Activated T-cell treated with anti-CD3 and anti-CD28 coated beads for 48 hours (primary cell): ENCODE measurements around the gene CA12.

Experiments
- DNase-seq: peaks from one replicate; pipeline ENCODE4 v3.0.0-alpha.2; 2020; ENCODE audit warnings: low read depth

Gene CA12

DNA sequence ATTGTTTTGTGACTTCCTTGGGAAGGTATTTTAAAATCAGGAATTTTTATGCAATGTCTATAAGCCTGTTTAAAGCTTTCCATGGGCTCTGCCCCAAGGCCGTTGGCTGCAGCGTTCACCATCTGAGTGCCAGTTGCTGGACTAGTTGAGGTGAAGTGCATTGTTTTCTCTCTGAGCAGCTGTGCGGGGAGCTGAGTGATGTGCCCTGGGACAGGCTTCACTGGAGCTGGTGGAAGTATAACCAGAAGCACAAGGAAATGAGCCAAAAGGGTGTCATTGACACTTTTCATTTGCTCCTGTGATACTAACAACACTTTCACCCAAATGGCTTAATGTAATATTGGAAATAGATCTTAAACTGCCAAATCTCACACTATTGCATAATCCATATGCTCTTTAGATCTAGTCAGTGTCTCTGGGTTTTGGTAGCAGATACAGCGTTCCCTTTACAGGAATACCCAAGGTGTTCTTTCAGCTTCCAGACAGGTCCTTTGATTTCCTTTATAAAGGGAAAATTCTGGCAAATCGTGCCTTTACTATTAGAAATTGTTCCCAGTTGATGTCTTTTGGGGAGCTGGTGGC, 75.1 kb downstream of the CA12 start:
- DNase-seq = no peak

DNA sequence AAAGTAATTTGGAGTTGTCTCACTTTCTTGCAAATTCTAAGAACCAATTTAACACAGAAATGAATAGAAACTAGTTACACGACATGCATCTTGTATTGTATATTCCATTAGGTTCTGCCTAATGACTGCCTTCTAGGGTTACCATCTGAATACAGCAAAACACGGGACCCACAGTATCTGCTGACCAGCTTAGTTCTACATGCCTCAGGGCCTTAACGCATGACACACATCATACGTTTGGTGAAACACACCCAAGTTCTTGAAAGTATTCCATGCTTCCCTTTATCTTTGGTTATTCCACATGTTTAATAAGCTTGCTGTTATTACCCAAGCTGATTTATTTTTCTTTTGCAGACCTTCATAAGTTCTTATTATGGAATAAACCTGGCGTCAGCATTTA, 76.4 kb downstream of the CA12 start:
- no peak for DNase-seq

DNA sequence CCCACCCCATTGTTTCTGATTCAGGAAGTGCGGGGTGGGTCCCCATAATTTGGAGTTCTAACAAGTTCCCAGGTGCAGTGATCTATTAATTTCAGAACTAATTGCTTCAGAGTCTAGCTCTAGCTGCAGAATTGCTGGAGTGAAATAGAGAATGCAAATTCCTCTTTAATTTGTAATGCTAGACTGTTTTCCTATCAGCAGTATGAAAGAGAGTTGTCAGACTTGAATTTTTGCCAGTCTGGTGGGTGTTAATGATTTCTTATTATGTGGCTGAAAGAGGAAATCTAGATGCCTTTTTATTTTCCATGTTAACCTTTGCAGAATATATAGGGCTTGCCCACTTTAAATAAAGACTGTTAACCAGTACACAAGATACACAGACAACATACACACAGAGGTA, 80.6 kb downstream of the CA12 start:
- DNase-seq = no peak

DNA sequence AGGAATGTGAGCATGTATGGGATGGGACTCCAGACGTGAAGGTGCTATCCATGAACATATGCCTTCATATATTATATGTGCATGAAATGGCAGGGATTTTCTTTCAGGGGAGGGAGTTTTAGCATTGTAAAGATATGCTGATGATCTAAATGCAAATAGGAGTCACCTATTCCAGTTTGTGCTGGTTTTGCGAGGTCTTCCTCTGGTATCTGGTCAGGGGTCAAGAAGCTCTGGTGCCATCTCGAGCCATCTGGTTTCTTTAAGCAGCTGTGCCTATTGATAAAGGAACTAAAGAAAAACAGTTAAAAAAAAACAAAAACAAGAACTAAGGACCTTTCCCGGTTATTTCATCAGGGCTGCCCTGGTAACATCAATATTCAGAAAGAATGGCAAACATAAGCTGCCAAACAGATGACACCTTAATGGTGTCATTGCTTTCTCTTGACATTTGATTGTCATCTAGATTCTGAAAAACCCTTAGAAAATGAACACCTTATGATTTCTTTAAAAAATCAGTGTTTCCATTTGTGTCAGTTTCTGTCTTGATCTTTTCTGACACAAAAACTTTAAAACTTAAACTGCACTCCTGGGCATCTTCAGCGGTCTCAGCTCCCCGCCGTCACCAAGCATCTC, 81.6 kb downstream of the CA12 start:
- no peak for DNase-seq

DNA sequence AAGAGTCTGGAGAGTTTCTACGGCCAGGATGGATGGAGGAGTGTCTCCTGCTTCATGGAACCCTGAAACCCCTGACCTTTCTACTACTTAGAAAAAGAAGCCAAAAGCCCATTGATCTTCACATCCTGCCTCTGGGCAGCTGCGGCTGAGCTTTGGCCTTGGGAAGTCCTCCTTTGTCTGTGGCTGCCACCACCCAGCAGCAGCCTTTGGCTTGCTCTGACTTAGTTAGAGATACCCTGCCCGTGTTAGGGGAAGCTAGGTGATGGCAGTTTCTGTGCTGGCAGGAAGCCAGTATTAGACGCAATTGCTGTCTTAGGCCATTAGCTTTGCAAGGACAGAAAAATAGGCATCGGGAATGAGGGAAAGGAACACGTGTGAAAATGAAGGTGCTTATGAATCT, 85.5 kb downstream of the CA12 start:
- DNase-seq = no peak

DNA sequence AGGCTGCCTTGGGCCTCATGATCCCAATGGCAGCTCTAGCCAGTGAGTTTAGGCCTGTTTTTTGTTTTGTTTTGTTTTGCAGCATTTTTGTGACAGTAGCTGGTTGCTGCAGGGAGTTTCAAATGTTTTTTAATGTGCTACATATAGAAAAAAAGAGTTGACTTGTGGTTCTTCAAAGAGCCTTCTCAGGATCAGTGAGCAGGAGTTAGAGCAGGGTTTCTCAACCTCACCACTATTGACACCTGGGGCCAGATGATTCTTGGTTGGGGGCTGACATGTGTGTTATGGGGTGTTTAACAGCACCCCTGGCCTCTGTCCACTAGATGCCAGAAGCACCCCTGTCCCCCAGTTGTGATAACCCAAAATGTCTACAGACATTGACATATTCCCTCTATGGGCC, 86.3 kb downstream of the CA12 start:
- no peak for DNase-seq

DNA sequence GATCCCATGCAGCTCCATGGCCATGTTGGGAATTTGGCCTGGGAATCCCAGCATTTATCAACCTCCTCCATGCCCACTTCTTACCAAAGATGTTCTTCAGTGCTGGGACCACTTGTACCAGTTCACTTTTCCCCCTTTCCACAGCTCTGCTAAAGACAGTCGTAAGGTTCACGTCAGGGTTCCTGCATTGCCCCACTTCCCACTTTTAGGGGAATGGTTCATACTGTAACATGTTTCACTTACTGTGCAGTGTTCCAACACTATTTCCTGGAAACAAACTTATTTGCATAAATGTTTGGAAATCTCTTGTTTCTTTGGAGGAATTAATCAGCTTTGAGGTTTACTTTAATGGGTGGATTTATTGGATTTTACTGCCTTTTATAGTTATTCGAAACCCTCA, 87.3 kb downstream of the CA12 start:
- no peak for DNase-seq

DNA sequence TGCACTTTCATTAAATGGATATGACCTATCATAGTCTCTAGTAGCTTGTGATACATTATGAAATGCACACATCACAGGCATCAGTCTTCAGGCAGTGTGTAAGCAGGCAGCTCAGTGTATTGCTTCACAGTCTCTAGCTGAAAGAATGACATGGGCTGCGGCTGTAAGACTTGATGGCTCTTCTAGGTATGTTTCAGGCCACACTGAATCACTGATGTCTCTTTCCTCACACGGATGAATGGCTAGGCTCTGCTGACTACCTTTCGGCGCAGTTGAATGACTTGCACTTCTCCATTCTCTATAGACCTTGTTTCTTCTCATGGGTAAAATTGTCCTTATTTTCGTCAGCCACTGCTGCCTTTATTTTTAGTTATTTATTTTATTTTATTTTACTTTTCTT, 88.9 kb downstream of the CA12 start:
- DNase-seq = no peak

DNA sequence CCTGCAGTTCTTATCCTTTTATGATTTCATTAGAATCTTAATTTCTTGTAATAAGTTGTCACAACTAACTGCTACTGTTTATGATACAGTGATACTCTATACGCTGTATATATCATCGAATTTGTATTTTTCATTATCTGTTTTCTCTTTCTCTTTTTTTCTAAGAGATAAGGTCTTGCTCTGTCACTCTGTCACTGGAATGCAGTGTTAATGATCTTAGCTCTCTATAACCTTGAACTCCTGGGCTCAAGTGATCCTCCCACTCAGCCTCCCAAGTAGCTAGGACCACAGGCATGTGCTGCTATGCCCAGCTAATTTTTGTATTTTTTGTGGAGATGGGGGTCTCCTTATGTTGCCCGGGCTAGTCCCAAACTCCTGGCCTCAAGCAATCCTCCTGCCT, 89.4 kb downstream of the CA12 start:
- DNase-seq = no peak

DNA sequence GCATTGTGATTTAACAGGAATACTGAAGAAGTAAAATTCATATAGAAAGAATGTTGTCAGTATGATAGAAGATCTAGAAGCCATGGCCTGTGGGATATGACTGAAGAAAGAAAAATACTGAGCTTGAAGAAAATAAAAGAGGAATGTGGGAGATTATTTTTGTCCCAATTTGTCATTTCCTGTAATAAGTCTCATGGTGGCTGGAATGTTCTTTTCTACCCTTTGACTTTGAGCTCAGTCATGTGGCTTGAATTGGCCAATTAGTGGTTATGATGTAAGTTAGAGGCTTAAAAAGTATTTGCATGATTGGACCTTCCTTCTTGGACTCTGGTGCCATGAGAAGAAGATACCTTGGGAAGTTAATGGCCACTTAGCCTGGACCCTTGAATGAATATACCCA, 90.1 kb downstream of the CA12 start:
- no peak for DNase-seq

DNA sequence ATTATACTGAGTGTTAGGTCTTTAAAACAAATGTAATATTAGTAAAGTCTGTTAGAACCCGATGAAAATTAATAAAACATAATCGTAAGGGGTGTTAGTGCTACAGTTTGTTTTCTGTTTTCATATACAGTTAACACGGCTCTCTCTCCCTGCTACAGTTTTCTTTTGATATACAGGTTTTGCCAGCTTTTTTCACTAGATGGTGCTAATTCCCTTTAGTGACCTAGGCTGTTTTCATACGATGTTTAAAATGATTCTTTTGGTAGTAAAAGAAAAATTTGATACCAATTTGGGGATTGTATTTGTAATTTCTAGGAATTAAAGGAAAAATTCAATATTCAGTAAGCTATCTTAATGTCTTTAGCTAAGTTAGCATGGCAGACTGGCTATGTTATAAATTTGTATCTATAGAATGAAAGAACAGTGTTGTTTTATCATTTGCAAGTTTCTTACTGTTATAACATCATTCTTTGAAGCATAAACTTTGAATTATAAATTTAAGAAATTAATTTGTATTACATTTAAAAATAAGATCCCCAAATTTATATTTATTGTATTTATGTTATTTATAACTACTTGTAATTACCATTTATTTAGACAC, 92.8 kb downstream of the CA12 start:
- DNase-seq = no peak

DNA sequence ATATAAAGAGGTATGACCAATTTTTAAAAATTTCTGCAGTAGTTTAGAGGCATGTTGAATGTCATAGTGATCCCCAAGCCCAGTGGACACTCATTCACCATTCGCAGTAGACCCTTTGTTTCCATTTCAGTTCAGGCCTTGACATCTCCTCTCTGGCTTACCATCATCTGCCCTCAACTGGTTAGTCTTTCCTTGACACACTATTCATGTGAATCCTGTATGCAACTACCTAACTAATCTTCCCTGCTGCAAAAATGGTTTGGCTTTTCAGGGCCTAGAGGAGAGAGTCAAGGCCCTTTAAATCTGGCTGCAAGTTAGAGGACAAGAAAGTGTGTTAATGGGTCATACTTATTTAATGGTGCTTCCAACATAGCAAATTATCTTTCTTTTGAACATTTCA, 93.3 kb downstream of the CA12 start:
- no peak for DNase-seq

DNA sequence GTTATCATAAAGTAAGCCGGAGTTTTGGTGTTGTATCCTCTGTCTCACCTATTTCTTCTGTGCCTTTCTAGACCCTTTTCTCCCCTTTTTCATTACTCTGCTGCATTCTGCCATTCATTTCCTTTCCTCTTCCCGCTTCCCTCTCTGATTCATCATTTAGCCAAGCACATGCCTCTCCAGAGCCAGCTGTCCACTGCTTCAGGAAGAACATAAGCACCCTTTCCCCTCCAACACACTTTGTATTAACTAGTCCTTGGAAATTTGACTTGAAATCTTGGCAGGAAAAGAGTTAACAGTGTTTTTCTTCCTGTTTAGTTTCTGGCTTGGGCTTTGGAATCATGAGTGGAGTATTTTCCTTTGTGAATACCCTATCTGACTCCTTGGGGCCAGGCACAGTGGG, 94.5 kb downstream of the CA12 start:
- DNase-seq = no peak

DNA sequence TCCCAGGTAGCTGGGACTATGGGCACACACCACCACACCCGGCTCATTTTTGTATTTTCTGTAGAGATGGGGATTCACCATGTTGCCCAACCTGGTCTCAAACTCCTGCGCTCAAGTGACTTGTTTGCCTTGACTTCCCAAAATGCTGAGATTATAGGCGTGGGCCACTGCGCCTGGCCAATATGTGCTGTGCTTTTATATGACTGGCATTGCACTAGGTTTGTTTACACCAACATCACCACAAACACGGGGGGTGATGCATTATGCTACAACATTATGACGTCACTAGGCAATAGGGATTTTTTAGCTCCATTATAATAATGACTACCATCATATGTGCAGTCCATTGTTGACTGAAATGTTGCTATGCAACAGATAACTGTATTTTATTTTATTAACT, 97.3 kb downstream of the CA12 start:
- no peak for DNase-seq

DNA sequence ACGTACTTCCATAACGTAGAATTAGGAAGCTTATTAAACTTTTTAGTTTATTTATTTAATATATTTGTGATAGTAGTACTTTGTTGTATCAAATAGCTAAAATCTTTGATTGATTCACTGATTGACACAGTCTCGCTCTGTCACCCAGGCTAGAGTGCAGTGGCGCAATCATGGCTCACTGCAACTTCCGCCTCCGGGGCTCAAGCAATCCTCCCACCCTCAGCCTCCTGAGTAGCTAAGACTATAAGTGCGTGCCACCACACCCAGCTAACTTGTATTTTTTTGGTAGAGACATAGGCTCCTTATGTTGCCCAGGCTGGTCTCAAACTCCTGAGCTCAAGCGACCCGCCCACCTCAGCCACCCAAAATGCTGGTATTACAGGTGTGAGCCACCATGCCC, 98.5 kb downstream of the CA12 start:
- no peak for DNase-seq

DNA sequence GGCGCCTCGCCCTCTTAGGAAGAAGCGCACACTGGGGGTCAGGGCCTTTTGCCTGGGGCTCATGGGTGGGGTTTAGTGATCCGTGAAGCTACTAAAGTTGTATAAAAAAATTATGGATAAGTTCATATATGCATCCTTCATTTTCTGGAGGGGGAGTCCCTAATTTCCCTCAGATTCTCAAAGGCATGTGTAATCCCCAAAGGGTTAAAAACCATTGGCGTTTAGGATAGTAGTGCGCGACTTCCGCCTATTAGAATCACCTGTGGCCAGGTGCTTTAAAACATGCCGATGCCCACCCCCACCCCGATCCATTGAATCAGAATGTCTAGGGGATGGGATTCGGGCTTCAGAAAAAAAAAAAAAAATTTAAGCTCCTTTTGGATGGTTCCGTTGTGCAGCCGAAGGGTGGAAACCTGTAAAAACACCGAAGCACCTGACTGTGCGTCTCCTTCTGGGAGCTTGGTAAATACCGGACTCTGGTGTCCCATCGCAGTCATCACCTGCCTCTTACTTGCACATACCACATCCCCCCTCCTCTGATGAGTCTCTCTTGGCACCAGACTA, 103.7 kb downstream of the CA12 start:
- DNase-seq = no peak

DNA sequence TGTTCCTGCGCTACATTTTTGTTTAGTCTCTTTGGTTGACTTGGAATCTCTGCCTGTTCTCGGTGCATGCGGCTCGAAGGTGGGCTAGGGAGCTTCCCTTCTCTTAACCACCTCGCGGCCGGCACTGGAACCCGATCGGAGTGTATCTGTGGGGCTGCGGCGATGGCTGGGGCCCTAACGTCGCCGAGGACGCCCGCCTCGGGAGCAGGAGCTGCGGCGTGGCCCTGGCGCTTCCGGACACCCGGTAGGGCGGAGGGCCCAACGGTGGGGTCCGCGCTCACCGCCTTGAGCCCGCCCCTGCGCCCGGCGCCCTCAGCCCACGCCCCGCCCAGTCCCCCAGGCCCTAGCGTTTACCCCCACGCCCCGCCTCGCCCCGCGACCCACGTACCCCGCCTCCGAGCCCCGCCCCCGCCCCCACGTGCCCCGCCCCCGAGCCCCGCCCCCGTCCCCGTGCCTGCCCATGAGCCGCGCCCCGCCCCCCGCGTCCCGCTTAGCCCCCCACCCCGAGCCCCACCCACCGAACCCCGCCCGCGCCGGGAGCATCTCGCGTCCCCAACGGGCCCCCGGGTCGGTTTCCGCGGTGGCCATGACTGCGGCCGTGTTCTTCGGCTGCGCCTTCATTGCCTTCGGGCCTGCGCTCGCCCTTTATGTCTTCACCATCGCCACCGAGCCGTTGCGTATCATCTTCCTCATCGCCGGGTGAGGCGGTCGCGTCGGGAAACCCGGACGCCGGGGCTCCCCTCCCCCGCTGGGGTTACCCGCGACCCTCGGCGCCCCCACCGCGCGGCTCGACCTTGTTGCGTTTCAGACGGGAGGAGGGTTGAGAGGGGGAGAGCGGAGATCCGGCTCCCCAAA, 104.4 kb downstream of the CA12 start, which contains the start of gene APH1B:
Gene APH1B (plus strand): TSS at position 568 of the 855 bp plus-strand sequence. CDS start 19 bp downstream, at position 587.
- peak; percentile 62 for DNase-seq

DNA sequence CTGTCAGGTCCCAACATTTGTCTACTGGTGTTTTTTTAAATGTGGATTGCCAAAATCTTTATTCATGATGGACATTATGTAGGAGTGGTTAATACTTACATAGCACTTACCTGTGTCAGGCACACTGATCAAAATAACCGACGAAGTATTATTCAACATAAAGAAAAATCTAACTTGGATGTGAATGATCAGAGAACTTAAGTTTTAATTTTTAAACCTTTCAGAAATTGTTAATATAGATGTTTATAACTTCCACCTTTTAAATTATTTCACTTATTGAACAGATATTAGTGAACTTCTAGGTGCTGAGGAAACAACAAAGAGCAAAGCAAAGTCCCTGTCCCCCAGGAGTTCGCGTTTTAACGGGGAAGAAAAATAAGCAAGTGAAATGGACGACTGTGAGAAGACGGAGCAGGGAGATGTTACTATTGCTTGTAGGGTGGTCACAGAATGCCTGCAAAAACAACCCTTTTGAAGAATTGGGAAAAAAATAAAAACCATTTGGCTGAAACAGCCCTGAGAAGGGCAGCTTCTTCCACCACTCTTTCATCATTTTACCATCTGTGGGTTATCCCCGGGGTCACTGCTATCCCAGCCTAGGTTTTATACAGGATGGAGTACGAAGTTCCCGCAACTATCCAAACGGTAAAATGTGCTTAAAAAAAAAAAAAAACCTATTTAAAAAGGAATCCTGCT, 105.2 kb downstream of the CA12 start:
- DNase-seq = no peak

DNA sequence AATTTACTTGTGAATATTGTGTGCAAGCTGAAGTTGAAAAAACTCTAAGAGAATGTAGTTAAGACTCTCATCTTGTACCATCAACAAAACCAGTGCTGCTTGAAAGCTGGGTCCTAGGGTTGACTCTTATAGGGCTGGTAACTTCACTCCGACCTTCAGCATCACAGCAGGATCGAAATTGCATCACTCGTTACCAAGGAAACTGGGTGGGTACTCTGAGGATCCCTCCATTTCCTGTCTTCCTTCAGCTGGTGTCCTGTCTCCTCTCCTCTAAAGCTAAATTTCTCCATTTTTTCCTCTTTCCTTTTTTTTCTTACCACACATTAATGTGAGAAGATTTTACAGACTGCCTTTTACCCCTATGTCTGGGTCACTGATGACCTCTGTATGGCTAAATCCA, 107.2 kb downstream of the CA12 start:
- DNase-seq = no peak
